Measurements from ENCODE around the gene TNNI2. TPM values are rescaled to one million over a fixed set of nuclear protein-coding genes. Genes with fewer than 3 reads are reported as not detected.

TNNI2 gene
- total RNA-seq, 1 experiment from 2014 or later, result not detected

GRCh38 chr11:1843796-1844195 is 5.0 kb downstream of the TNNI2 start:
- CTCF ChIA-PET, result no interaction called here
- TF ChIP-seq, protein P1, sequence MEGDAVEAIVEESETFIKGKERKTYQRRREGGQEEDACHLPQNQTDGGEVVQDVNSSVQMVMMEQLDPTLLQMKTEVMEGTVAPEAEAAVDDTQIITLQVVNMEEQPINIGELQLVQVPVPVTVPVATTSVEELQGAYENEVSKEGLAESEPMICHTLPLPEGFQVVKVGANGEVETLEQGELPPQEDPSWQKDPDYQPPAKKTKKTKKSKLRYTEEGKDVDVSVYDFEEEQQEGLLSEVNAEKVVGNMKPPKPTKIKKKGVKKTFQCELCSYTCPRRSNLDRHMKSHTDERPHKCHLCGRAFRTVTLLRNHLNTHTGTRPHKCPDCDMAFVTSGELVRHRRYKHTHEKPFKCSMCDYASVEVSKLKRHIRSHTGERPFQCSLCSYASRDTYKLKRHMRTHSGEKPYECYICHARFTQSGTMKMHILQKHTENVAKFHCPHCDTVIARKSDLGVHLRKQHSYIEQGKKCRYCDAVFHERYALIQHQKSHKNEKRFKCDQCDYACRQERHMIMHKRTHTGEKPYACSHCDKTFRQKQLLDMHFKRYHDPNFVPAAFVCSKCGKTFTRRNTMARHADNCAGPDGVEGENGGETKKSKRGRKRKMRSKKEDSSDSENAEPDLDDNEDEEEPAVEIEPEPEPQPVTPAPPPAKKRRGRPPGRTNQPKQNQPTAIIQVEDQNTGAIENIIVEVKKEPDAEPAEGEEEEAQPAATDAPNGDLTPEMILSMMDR (conservative IDR thresholded peaks at IDR 0.05; ENCODE audit: low read depth, low read length), result no peak
- TF ChIP-seq EZH2 (IDR thresholded peaks at IDR 0.05; ENCODE audit: borderline replicate concordance, low read depth, low read length, poor library complexity, severe bottlenecking), result no peak

DNA sequence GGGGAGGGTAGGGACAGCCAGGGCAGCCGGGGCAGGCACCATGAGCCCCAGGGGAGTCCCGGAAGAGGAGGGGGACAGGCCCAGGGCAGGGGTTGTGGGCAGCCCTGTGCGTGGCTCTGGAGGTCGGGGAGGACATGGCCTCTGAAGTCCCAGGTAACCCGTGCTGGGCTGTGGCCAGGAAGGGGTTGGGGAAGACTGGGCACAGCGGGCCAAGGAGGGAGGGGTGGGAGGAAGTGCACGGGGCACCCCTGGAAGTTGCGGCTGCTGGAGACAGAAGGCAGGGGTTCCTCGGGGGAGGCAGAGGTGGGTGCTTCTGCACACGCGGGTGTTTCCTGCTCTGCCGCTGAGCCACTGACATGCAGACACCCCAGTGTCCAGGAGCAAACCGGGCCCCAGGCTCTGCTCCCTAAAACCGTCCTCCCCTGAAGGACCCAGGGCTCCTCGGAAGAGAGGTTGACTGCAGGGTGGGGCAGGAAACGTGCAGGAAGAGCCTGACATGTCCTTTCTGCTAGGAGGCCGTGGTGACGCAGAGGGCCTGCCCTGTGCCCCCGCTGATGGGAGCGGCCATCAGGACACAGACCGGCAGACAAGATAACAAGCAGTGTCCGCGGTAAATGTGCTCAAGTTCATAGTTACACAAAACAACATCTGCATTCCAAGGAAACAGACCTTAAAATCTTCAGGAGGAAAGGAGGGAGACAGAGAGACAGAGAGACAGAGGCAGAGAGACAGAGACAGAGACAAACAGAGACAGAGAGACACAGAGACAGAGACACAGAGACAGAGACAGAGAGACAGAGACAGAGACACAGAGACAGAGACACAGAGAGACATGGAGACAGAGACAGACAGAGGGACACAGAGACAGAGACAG is 5.7 kb downstream of the TNNI2 start:
- POLR2A ChIA-PET (ENCODE audit: low non-redundant PET), result no interaction called here
- no peak overlapping the region for H3K27ac ChIP-seq (ENCODE audit: low read depth, low read length, poor library complexity, severe bottlenecking)
- H3K36me3 ChIP-seq (ENCODE audit: insufficient read depth, low read length, poor library complexity, severe bottlenecking), result no peaks in the 10 kb centered on the region
- no peaks in the 10 kb centered on the region for H3K4me1 ChIP-seq (ENCODE audit: insufficient read depth, low read length, poor library complexity, severe bottlenecking)
- CTCF ChIA-PET, result no interaction called here
- DNase-seq (ENCODE audit: low spot score), result no peak
- no TSS peak for BruUV-seq (replicated peaks)
- TF ChIP-seq, protein P1 (conservative IDR thresholded peaks at IDR 0.05; ENCODE audit: low read depth, low read length), result no peak
- TF ChIP-seq EZH2 (IDR thresholded peaks at IDR 0.05; ENCODE audit: borderline replicate concordance, low read depth, low read length, poor library complexity, severe bottlenecking), result no peak
- no peak overlapping the region for H3K4me3 ChIP-seq (ENCODE audit: low read depth, low read length, poor library complexity, severe bottlenecking)
- no peaks in the 10 kb centered on the region for H3K9me3 ChIP-seq (ENCODE audit: low read depth, low read length, poor library complexity, severe bottlenecking)
- intact Hi-C loops (cut with micrococcal nuclease; ENCODE audit: unreplicated experiment), result no loop called here
- peaks cover 9% of the 10 kb centered on the region for H3K27me3 ChIP-seq (replicated peaks; ENCODE audit: insufficient read depth, low read depth, low read length, poor library complexity)

More at GRCh38 chr11:1843796-1844195, 5.0 kb downstream of the TNNI2 start:
- H3K4me3 ChIP-seq (ENCODE audit: low read depth, low read length, poor library complexity, severe bottlenecking), result no peak overlapping the region
- H3K36me3 ChIP-seq (ENCODE audit: insufficient read depth, low read length, poor library complexity, severe bottlenecking), result no peaks in the 10 kb centered on the region
- H3K27me3 ChIP-seq (replicated peaks; ENCODE audit: insufficient read depth, low read depth, low read length, poor library complexity), result peaks cover 9% of the 10 kb centered on the region
- POLR2A ChIA-PET (ENCODE audit: low non-redundant PET), result no interaction called here
- no peak overlapping the region for H3K27ac ChIP-seq (ENCODE audit: low read depth, low read length, poor library complexity, severe bottlenecking)
- H3K4me1 ChIP-seq (ENCODE audit: insufficient read depth, low read length, poor library complexity, severe bottlenecking), result no peaks in the 10 kb centered on the region
- BruUV-seq (replicated peaks), result no TSS peak
- intact Hi-C loops (cut with micrococcal nuclease; ENCODE audit: unreplicated experiment), result no loop called here
- no peaks in the 10 kb centered on the region for H3K9me3 ChIP-seq (ENCODE audit: low read depth, low read length, poor library complexity, severe bottlenecking)
- no peak for DNase-seq (ENCODE audit: low spot score)

GRCh38 chr11:1845095-1845429 is 6.3 kb downstream of the TNNI2 start:
- TF ChIP-seq EZH2 (IDR thresholded peaks at IDR 0.05; ENCODE audit: borderline replicate concordance, low read depth, low read length, poor library complexity, severe bottlenecking), result no peak
- TF ChIP-seq, protein P1 (conservative IDR thresholded peaks at IDR 0.05; ENCODE audit: low read depth, low read length), result no peak
- intact Hi-C loops (cut with micrococcal nuclease; ENCODE audit: unreplicated experiment), result no loop called here
- no peak overlapping the region for H3K27ac ChIP-seq (ENCODE audit: low read depth, low read length, poor library complexity, severe bottlenecking)
- ChIA-PET POLR2A (ENCODE audit: low non-redundant PET) (no interaction called here), CTCF (no interaction called here)
- no peaks in the 10 kb centered on the region for H3K36me3 ChIP-seq (ENCODE audit: insufficient read depth, low read length, poor library complexity, severe bottlenecking)
- BruUV-seq (replicated peaks), result no TSS peak
- no peak overlapping the region for H3K4me3 ChIP-seq (ENCODE audit: low read depth, low read length, poor library complexity, severe bottlenecking)
- H3K27me3 ChIP-seq (replicated peaks; ENCODE audit: insufficient read depth, low read depth, low read length, poor library complexity), result peaks cover 9% of the 10 kb centered on the region
- H3K9me3 ChIP-seq (ENCODE audit: low read depth, low read length, poor library complexity, severe bottlenecking), result no peaks in the 10 kb centered on the region
- no peaks in the 10 kb centered on the region for H3K4me1 ChIP-seq (ENCODE audit: insufficient read depth, low read length, poor library complexity, severe bottlenecking)
- DNase-seq (ENCODE audit: low spot score), result no peak

All from A673 (cell line).